DMS53 treated with DMSO at 0.1 percent for 48 hours (cell line): ENCODE results near the gene DPP7.

ENCODE experiments used
- DNase-seq: peaks from one replicate; lab custom pipeline; 2025; ENCODE audit not compliant: unreplicated experiment; lab: John Stamatoyannopoulos, UW

The DPP7 gene

DNA sequence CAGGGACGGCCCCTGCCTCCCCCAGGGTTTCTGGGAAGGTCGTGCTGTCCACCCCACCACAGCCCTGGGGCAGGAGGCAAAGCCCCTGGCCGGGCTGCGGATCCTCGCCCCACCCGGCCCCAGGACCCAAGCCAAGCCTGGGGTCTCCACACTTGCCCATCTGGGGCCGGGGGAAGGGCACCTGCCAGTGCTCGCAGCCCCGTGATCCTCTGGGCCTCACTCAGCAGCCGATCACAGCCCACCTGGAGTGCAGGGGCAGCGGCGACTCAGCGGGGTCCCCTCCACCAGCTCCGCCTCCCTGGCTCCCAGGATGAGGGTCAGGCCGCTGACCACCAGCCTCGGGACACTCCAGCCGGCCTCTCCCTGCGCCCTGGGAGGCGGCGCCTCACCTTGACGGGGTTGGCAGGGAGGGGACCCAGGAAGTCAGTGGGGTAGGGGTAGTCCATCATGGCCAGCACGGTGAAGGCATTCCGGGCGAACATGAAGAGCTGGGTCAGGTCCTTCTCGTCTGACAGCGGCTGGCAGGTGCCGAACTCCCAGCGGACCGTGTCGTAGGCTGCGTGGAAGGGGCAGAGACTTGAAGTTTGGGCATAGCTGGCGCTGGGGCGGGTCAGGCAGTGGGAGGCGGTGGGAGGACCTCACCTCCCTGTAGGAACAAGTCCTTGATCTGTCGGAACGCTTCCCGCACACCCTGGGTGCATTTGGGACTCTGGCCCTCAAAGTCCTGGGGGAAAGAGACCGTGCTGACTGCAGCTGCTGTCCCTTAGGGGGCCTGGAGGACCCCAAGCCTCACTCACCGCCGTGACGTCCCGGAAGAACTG, 1.8 kb downstream of the DPP7 start:
- DNase-seq, result no peak

GRCh38 chr9:137111788-137112563, 2.6 kb downstream of the DPP7 start:
- DNase-seq, result no peak

- DNase-seq, result no peak
These were observed 3.4 kb downstream of the DPP7 start for GRCh38 chr9:137110911-137111787.

GRCh38 chr9:137110147-137110910, 4.2 kb downstream of the DPP7 start:
- no peak for DNase-seq

DNA sequence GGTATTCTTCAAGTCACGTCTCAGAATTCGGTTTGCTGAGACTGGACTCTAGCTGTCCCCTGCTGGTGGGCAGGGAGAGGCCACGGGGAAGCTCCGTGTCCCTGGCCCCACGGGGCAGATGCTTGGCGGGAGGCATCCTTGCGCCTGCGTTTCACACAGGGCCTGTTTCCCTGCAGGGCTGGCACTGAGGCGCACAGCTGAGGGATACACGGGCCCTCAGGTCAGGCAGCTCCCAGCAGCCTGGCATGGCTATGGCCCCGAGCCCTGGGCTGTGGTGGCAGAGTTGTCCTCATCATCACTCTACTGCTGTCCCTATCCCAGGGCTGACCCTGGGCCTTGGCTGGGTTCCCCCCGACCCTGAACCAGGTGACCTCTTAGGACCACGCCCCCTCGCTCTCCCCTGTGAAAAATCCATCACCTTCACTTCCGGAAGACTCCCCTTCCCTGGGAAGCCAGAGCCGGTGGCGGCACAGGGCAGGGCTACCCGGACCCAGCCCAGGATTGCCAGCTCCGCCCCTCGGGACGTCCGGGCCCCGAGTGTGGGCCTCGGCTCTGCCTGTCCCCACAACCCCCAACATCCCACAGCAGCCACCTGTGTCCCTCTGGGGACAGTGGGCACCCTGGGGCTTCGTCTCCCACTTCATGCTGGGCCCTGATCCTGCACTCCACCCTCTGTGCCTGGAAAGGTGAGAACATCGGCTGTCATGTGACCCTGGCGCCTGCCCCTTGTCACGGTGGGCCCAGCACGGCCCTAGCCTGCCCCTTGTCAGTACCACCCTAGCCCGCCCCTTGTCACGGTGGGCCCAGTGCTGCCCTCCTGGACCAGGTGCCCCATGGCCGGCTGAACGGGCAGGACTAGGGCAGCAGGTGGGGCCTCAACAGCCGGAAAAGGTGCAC, 5.0 kb downstream of the DPP7 start:
- no peak for DNase-seq

DNA sequence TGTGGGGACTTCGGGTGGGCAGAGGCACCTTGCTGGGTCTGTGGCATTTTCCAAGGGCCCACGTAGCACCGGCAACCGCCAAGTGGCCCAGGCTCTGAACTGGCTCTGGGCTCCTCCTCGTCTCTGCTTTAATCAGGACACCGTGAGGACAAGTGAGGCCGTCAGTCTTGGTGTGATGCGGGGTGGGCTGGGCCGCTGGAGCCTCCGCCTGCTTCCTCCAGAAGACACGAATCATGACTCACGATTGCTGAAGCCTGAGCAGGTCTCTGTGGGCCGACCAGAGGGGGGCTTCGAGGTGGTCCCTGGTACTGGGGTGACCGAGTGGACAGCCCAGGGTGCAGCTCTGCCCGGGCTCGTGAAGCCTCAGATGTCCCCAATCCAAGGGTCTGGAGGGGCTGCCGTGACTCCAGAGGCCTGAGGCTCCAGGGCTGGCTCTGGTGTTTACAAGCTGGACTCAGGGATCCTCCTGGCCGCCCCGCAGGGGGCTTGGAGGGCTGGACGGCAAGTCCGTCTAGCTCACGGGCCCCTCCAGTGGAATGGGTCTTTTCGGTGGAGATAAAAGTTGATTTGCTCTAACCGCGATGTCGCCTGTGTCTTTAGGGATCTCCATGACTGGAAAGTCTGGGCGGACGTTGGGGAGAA, 5.8 kb downstream of the DPP7 start:
- no peak for DNase-seq

GRCh38 chr9:137107982-137108381, 6.6 kb downstream of the DPP7 start:
- no peak for DNase-seq

GRCh38 chr9:137107312-137107921, 7.1 kb downstream of the DPP7 start:
- no peak for DNase-seq

DNA sequence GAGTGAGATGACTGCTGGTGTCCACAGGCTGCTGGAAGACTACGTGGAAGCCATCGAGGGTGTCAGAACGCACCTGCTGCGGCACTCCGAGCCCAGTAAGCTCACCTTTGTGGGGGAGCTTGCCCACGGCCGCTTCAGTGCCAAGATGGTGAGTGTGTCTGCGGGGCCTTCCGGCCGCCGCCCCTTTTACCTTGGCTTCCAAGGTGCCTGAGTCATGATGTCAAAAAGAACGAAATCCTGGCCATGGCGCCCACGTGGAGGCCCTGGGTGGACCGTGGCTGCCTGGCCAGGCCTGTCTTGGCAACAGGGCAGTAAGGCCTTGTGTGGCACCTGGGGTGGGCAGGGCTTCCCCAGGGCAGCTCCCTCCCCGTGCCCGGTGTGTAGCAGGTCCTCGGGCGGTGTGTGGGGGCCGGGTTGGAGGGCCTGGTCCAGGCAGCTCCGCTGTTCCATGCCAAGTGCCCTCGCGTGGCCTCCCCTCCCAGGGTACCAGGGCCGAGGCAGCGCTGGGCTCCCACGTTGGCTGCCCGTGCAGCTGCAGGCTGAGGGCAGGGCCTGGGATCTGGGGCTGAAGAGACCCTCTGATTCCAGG, 7.8 kb downstream of the DPP7 start:
- no peak for DNase-seq

DNA sequence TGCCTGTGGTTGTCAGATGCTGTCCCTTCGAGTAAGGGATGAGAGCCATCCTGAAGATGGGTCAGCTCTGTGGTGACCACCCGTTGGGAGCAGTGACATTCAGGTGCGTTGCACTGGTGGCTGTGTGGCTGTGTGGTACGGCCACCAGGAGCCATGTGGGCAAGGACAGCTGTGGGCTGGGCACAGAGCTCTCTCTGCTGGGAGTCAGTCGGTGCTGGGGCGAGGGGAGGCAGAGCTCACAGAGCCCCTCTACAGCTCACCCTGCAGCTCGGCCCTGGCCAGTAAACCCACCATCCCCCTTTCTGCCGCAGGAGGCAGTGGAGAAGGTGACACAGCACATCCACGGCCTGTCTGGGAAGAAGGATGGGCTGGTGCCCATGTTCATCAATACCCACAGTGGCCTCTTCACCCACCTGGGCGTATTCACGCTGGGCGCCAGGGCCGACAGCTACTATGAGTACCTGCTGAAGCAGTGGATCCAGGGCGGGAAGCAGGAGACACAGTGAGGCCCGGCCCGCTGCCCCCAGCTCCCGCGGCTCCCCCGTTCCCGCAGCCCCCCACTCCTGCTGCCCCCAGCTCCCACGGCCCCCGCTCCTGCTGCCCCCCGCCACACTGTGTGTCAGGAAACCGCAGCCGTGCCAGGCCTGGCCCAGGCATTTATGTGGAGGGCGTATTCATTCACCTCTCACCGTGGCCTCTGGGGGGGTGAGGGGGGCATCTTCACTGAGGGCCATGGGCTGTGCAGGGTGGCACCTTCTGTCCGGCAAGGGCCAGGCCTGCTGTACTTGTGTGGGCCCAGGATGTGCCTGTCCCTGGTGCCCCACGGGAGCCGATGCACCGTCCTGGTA, 8.5 kb downstream of the DPP7 start:
- no peak for DNase-seq

DNA sequence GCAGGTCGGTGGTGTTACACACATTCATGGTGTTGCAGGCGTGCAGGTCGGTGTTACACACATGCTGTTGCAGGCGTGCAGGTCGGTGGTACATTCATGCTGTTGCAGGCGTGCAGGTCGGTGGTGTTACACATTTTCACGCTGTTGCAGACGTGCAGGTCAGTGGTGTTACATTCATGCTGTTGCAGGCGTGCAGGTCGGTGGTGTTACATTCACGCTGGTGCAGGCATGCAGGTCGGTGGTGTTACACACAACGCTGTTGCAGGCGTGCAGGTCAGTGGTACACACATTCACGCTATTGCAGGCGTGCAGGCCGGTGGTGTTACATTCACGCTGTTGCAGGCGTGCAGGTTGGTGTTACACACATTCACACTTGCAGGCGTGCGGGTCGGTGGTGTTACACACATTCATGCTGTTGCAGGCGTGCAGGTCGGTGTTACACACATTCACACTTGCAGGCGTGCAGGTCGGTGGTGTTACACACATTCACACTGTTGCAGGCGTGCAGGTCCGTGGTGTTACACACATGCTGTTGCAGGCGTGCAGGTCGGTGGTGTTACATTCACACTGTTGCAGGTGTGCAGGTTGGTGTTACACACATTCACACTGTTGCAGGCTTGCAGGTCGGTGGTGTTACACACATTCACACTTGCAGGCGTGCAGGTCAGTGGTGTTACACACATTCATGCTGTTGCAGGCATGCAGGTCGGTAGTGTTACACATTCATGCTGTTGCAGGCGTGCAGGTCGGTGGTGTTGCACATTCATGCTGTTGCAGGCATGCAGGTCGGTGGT, 11.1 kb downstream of the DPP7 start:
- no peak for DNase-seq

- DNase-seq, result no peak
These were observed 15.3 kb downstream of the DPP7 start for GRCh38 chr9:137099231-137099630.

GRCh38 chr9:137097761-137098462, 16.6 kb downstream of the DPP7 start:
- DNase-seq, result no peak

DNA sequence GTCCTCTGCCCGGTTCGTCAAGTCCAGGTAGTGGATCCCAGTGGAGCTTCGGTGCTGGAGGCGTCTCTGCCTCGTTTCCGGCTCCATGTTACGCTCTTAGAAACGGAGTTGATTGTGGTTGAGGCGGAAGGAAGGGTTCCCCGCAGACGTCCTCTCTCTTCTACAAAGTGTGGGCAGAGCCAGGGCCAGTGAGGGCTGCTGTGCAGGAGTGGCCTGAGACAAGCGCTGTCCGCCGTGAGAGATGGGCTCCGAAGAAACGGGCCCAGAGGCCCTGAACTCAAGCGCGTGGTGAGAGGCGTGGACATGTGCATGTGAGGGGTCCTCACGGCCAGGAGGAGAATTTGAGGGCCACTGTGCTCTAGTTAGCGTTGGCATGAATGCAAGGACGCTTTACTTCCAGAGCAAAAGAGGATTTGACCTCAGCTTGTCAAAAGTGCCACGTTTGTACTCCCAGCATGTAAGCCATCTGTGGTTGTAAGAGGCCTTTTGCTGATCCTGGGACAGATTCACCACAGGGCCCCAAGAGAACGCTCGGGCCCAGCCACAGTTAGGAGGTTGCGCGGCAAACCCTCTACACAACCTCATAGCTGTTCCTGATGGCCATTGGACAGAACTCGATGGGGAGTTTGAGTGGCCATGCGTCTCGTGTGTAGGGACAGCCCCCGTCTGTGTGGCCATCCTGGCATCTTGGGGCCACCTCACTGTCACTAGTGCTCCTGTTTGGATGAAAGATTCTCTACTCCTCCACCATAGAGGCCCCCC, 17.6 kb downstream of the DPP7 start:
- DNase-seq, result no peak
